KOPT-K1 (cell line): ENCODE measurements around the gene MRPL36.
A peak's percentile ranks its signal among the peaks of the same experiment; 100 is the strongest.

ENCODE experiments used
- H3K27ac ChIP-seq: fragments of 200-600 bp; sonication (generic); 2 replicates; pipeline ENCODE4 v1.5.1; 2016; ENCODE audit warnings: antibody characterized with exemption, mild to moderate bottlenecking, low read depth, low read length; ENCODE audit not compliant: poor library complexity, severe bottlenecking
- H3K36me3 ChIP-seq: fragments of 200-600 bp; sonication (generic); 2 replicates; pipeline ENCODE4 v1.5.1; 2017; ENCODE audit warnings: antibody characterized with exemption, mild to moderate bottlenecking, low read length, moderate library complexity; ENCODE audit not compliant: insufficient read depth
- H3K9me3 ChIP-seq: fragments of 200-600 bp; sonication (generic); 2 replicates; pipeline ENCODE4 v1.5.1; 2017; ENCODE audit warnings: antibody characterized with exemption, low read length, mild to moderate bottlenecking; ENCODE audit not compliant: insufficient read depth, poor library complexity, severe bottlenecking

The MRPL36 gene

GRCh38 chr5:1835431-1835830 is 35.8 kb upstream of the MRPL36 start:
- H3K27ac ChIP-seq, result no peak overlapping the region
- no peaks in the 10 kb centered on the region for H3K9me3 ChIP-seq
- no peaks in the 10 kb centered on the region for H3K36me3 ChIP-seq

GRCh38 chr5:1834721-1835429 is 35.2 kb upstream of the MRPL36 start:
- no peaks in the 10 kb centered on the region for H3K9me3 ChIP-seq
- H3K27ac ChIP-seq, result no peak overlapping the region
- H3K36me3 ChIP-seq, result no peaks in the 10 kb centered on the region

- H3K9me3 ChIP-seq, result no peaks in the 10 kb centered on the region
- H3K36me3 ChIP-seq, result no peaks in the 10 kb centered on the region
- no peak overlapping the region for H3K27ac ChIP-seq
Observed at GRCh38 chr5:1834022-1834551, 34.5 kb upstream of the MRPL36 start.

GRCh38 chr5:1833264-1834021 is 33.8 kb upstream of the MRPL36 start:
- Histone ChIP-seq H3K27ac (no peak overlapping the region), H3K36me3 (no peaks in the 10 kb centered on the region), H3K9me3 (no peaks in the 10 kb centered on the region)

- H3K9me3 ChIP-seq, result no peaks in the 10 kb centered on the region
- H3K27ac ChIP-seq, result peak overlapping the region; percentile 45
- no peaks in the 10 kb centered on the region for H3K36me3 ChIP-seq
Observed at GRCh38 chr5:1832511-1833250, 33.0 kb upstream of the MRPL36 start.

GRCh38 chr5:1831677-1832313 is 32.2 kb upstream of the MRPL36 start:
- Histone ChIP-seq H3K27ac (peak overlapping the region; percentile 45), H3K36me3 (no peaks in the 10 kb centered on the region), H3K9me3 (no peaks in the 10 kb centered on the region)

GRCh38 chr5:1831257-1831656 is 31.6 kb upstream of the MRPL36 start:
- Histone ChIP-seq H3K9me3 (no peaks in the 10 kb centered on the region), H3K36me3 (no peaks in the 10 kb centered on the region; the same call in 1 of the 2 replicates), H3K27ac (no peak overlapping the region)

- no peaks in the 10 kb centered on the region for H3K9me3 ChIP-seq
Observed at GRCh38 chr5:1830571-1831228, 31.1 kb upstream of the MRPL36 start.

GRCh38 chr5:1827886-1828397 is 28.3 kb upstream of the MRPL36 start:
- Histone ChIP-seq H3K36me3 (peaks cover 14% of the 10 kb centered on the region), H3K27ac (peak overlapping the region; percentile 45), H3K9me3 (no peaks in the 10 kb centered on the region)

More at GRCh38 chr5:1830571-1831228, 31.1 kb upstream of the MRPL36 start:
- H3K27ac ChIP-seq, result no peak overlapping the region
- H3K36me3 ChIP-seq, result no peaks in the 10 kb centered on the region; the same call in 1 of the 2 replicates

GRCh38 chr5:1827025-1827885 is 27.6 kb upstream of the MRPL36 start:
- no peaks in the 10 kb centered on the region for H3K9me3 ChIP-seq
- peak overlapping the region; percentile 45 for H3K27ac ChIP-seq
- H3K36me3 ChIP-seq, result peaks cover 21% of the 10 kb centered on the region

GRCh38 chr5:1826235-1826980 is 26.8 kb upstream of the MRPL36 start:
- no peak overlapping the region for H3K27ac ChIP-seq
- H3K36me3 ChIP-seq, result peaks cover 30% of the 10 kb centered on the region

GRCh38 chr5:1824903-1825841 is 25.5 kb upstream of the MRPL36 start:
- Histone ChIP-seq H3K27ac (no peak overlapping the region), H3K36me3 (peaks cover 42% of the 10 kb centered on the region), H3K9me3 (no peaks in the 10 kb centered on the region)

More at GRCh38 chr5:1826235-1826980, 26.8 kb upstream of the MRPL36 start:
- no peaks in the 10 kb centered on the region for H3K9me3 ChIP-seq
